Fibroblast of skin of left quadriceps (primary cell): Measurements from ENCODE around the gene GNL3L.
"Not testable (repeated sequence)": the region's sequence is repeated elsewhere in the genome, so short reads cannot be mapped to it uniquely, and the experiment has no call there.

Source experiments
- DNase-seq, 2 experiments: peaks; one replicate each; pipeline ENCODE4 v3.0.0-alpha.2; 2013; ENCODE audit warnings: low read depth in 2 of 2

The GNL3L gene

GRCh38 chrX:54560411-54560810 is 30.4 kb downstream of the GNL3L start:
- no peak for DNase-seq

- DNase-seq = no peak
These were observed 31.6 kb downstream of the GNL3L start for GRCh38 chrX:54561622-54562021.

DNA sequence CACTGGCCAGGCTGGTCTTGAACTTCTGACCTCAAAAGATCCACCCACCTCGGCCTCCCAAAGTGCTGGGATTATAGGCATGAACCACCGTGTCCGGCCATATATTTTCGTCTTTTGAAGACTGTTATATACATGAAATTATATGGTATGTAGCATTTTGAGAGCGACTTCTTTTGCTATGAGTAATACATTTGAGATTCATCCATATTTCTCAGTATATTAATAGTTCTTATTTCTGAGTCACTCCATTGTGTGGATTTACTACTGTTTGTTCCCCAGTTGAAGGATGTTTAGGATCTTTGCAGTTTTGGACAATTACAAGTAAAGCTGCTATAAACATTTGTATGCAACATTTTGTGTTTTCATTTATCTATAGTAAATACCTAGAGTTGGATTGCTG is 34.9 kb downstream of the GNL3L start:
- peak in 1 of 2 experiments; percentile 6 for DNase-seq

GRCh38 chrX:54570332-54570731 is 40.3 kb downstream of the GNL3L start:
- no peak for DNase-seq

DNA sequence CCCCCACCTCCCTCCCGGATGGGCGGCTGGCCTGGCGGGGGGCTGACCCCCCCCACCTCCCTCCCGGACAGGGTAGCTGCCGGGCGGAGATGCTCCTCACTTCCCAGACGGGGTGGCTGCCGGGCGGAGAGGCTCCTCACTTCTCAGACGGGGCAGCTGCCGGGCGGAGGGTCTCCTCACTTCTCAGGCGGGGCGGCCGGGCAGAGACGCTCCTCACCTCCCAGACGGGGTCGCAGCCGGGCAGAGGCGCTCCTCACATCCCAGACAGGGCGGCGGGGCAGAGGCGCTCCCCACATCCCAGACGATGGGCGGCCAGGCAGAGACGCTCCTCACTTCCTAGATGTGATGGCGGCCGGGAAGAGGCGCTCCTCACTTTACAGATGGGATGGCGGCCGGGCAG is 42.6 kb downstream of the GNL3L start:
- not testable (repeated sequence) for DNase-seq

DNA sequence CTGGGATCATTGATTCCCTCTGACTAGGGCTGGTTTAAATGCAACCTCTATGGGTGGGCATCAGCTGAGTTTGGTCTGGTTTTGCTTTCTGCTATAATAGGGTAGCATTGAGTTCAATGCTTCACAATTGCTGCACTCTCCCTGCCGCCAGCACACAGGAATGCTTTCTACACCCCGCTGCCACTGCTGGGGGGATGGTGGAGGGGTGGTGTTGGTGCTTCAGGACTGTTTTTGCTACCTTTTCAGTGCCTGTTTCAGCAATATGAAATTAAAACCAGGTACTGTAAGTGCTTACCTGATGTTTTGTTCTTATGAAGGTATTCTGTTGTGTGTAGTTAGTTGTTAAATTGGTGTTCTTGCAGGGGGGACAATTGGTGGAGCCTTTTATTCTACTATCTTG is 67.7 kb downstream of the GNL3L start:
- no peak for DNase-seq

GRCh38 chrX:54602563-54602962 is 72.5 kb downstream of the GNL3L start:
- no peak for DNase-seq
